Tibial artery (tissue), 4 donors: ENCODE measurements around the gene PSMA3.

Experiments
- DNase-seq, 2 donors: peaks; one replicate each; pipeline ENCODE4 v3.0.0-alpha.2; 2019
- H3K27ac ChIP-seq, 2 donors: fragments of 200-600 bp; sonication (generic) in 1 of 2; 1 replicate in 1 of 2; 2 replicates in 1 of 2; pipeline ENCODE4 v1.5.1; 2018 to 2019; ENCODE audit warnings: mild to moderate bottlenecking in 1 of 2
- H3K27me3 ChIP-seq, 2 donors: fragments of 200-600 bp; sonication (generic) in 1 of 2; one replicate each; pipeline versions ENCODE4 v1.5.1 to v1.6.0; 2016 to 2019
- H3K36me3 ChIP-seq, 3 donors: fragments of 200-600 bp; sonication (generic) in 2 of 3; one replicate each; pipeline ENCODE4 v1.5.1; 2016 to 2019; ENCODE audit warnings: mild to moderate bottlenecking in 2 of 3
- H3K4me1 ChIP-seq, 4 donors: fragments of 200-600 bp; sonication (generic) in 2 of 4; 1 replicate in 3 of 4; 2 replicates in 1 of 4; pipeline ENCODE4 v1.5.1; 2016 to 2019
- H3K4me3 ChIP-seq, 2 donors: fragments of 200-600 bp; sonication (generic) in 1 of 2; 1 replicate in 1 of 2; 2 replicates in 1 of 2; pipeline ENCODE4 v1.5.1; 2018 to 2019; ENCODE audit warnings: mild to moderate bottlenecking in 2 of 2
- H3K9me3 ChIP-seq, 3 donors: fragments of 200-600 bp; sonication (generic) in 1 of 3; one replicate each; pipeline ENCODE4 v1.5.1; 2016 to 2019
- intact Hi-C: fragments of 100-400 bp; cut with DNase I; formaldehyde crosslinking; loops from one replicate; pipeline ENCODE4 v1.15.0; 2023; ENCODE audit warnings: low total_unique reads
- TF ChIP-seq, protein P1 (sequence below), 2 experiments: fragments of 200-600 bp in 1 of 2; fragments of 450-650 bp in 1 of 2; IDR thresholded peaks; one replicate each; pipeline ENCODE4 v1.5.1; 2017 to 2019; ENCODE audit warnings: antibody characterized with exemption in 2 of 2, mild to moderate bottlenecking in 1 of 2, moderate library complexity in 1 of 2

The PSMA3 gene

DNA sequence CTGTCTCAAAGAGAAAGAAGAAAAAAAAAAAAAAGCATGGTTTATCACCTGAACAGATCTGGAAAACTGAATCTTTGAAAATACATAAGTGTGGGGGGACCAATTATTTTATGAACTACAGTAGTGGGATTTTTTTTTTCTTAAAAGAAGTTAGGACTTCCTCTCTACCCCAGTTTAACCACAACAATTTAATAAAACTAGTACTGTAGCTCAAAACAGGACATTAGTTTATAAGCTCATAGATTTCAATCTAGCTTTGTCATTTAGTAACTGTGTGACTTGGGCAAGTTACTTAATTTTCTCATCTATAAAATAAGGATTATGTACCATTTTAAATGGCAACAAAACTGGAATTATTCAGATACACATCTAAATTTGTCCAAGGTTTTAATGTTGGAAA is 30.2 kb downstream of the PSMA3 start:
- DNase-seq = no peak
- Histone ChIP-seq H3K9me3 (no peaks in the 10 kb centered on the region), H3K4me3 (no peak overlapping the region), H3K27me3 (no peaks in the 10 kb centered on the region), H3K36me3 (peaks cover 38 to 66% (median 44%) of the 10 kb centered on the region in 3 donors), H3K4me1 (peaks cover 0 to 45% (median 3%) of the 10 kb centered on the region in 4 donors), H3K27ac (peak overlapping the region in 1 of 2 donors; percentile 2)
- intact Hi-C loops = no loop called here
- TF ChIP-seq, protein P1, sequence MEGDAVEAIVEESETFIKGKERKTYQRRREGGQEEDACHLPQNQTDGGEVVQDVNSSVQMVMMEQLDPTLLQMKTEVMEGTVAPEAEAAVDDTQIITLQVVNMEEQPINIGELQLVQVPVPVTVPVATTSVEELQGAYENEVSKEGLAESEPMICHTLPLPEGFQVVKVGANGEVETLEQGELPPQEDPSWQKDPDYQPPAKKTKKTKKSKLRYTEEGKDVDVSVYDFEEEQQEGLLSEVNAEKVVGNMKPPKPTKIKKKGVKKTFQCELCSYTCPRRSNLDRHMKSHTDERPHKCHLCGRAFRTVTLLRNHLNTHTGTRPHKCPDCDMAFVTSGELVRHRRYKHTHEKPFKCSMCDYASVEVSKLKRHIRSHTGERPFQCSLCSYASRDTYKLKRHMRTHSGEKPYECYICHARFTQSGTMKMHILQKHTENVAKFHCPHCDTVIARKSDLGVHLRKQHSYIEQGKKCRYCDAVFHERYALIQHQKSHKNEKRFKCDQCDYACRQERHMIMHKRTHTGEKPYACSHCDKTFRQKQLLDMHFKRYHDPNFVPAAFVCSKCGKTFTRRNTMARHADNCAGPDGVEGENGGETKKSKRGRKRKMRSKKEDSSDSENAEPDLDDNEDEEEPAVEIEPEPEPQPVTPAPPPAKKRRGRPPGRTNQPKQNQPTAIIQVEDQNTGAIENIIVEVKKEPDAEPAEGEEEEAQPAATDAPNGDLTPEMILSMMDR (IDR thresholded peaks at IDR 0.05) = no peak

DNA sequence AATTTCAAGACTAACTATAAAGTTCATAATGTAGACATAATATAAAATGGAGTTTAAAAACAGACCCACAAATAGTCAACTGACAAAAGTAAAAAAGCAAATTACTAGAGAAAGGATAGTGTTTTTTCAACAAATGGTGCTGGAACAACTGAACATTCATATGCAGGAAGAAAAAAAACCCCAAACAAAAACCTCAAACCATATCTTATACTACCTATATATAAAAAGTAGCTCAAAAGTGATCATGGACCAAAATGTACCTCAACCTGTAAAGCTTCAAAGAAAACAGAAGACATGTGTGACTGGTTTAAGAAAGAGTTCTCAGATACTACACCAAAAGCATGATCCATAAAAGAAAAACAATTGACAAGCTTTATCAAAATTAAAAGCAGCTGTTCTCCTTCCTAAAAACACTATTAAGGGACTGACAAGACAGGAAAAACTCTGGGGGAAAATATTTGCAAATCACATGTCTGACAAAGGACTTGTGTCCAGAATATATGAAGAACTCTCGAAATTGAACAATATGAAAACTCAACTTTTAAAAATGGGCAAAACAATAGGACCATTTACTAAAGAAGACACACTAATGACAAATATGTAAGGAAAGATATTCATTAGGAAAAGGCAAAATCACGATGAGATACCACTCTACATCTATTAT is 31.0 kb downstream of the PSMA3 start:
- TF ChIP-seq, protein P1 (IDR thresholded peaks at IDR 0.05) = no peak
- Histone ChIP-seq H3K4me1 (peaks cover 0 to 50% (median 3%) of the 10 kb centered on the region in 4 donors), H3K27ac (no peak overlapping the region), H3K4me3 (no peak overlapping the region), H3K9me3 (no peaks in the 10 kb centered on the region), H3K36me3 (peaks cover 31 to 61% (median 41%) of the 10 kb centered on the region in 3 donors), H3K27me3 (no peaks in the 10 kb centered on the region)
- no peak for DNase-seq
- intact Hi-C loops = no loop called here

DNA sequence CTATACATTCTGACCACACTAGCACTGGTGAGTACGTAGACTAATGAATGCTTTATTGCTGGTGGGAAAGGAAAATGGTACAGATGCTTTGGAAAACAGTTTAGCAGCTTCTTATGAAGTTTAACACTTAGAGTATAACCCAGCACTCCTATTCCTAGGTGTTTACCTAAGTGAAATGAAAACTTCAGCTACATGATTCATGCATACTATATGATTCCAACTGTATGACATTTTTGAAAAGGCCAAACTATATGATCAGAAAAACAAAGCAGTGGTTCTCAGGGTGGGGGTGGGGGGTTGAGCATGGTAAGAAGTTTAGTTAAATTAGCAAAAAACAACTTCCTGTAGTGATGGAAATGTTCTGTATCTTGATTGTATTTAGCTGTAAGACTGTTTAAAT is 31.6 kb downstream of the PSMA3 start:
- Histone ChIP-seq H3K27me3 (no peaks in the 10 kb centered on the region), H3K4me3 (no peak overlapping the region), H3K36me3 (peaks cover 26 to 56% (median 37%) of the 10 kb centered on the region in 3 donors), H3K27ac (no peak overlapping the region), H3K9me3 (no peaks in the 10 kb centered on the region), H3K4me1 (peaks cover 0 to 50% (median 4%) of the 10 kb centered on the region in 4 donors)
- TF ChIP-seq, protein P1 (IDR thresholded peaks at IDR 0.05) = no peak
- no peak for DNase-seq
- intact Hi-C loops = no loop called here

DNA sequence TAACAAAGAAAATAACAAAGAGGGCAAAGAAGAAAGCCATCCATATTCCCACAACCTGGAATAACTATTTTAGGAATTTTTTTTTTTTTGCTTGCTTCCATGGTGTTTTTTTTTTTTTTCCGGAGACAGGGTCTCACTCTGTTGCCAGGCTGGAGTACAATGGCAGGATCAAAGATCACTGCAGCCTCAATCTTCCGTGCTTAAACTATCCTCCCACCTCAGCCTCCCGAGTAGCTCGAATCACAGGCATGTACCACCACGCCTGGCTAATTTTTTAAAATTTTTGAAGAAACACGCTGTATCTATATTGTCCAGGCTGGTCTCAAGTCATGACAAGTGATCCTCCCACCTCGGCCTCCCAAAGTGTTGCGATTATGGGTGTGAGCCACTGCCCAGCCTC is 33.5 kb downstream of the PSMA3 start:
- H3K27me3 ChIP-seq = no peaks in the 10 kb centered on the region
- no peaks in the 10 kb centered on the region for H3K9me3 ChIP-seq
- DNase-seq = no peak
- H3K4me1 ChIP-seq = peaks cover 0 to 50% (median 11%) of the 10 kb centered on the region in 4 donors
- intact Hi-C loops = no loop called here
- no peak overlapping the region for H3K4me3 ChIP-seq
- H3K36me3 ChIP-seq = peaks cover 6 to 38% (median 19%) of the 10 kb centered on the region in 3 donors
- no peak overlapping the region for H3K27ac ChIP-seq
- TF ChIP-seq, protein P1 (IDR thresholded peaks at IDR 0.05) = no peak

DNA sequence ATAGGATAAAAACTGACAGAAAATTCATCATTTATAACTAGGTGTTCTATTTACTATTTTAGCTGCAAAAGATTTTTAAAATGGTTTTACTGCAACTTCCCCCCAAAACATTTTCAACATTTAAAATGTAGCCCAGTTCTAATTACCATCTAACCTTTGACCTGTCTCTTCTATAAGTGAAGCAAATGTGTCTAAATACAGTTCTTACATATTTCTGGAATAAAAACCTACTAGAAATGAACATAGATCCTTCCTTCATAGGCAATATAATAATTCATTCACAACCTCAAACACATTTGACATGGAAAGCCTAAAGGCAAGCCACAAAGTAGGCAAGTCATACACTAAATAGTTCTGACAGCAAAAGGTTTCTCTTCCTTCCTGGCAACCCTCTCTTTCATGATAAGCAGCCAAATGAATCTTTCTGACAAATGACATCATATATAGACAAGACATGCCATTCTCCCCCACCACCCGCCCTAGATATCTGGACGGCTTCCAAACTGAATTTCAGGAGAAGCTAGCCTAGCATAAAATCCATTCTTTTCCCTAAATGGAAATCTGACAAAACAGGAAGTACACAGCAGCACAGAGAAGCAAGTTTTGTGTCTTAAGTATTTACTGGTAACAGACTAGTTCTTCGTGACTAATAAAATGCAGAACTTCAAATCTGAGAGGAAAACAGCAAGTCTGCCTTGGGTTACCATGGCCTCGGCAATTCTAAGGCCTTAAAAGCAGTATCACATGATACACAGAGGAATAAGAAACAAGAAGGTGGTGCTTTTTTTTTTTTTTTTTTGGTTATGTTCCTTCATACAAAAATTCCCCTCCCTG is 36.5 kb downstream of the PSMA3 start:
- H3K36me3 ChIP-seq = peaks cover 5 to 40% (median 29%) of the 10 kb centered on the region in 3 donors
- no peaks in the 10 kb centered on the region for H3K27me3 ChIP-seq
- no peaks in the 10 kb centered on the region for H3K9me3 ChIP-seq
- TF ChIP-seq, protein P1 (IDR thresholded peaks at IDR 0.05) = no peak
- H3K4me1 ChIP-seq = peaks cover 0 to 38% (median 13%) of the 10 kb centered on the region in 4 donors
- H3K27ac ChIP-seq = peak overlapping the region; percentile 75 to 80
- no peak for DNase-seq
- intact Hi-C loops = no loop called here
- peak overlapping the region in 1 of 2 donors; percentile 4 for H3K4me3 ChIP-seq
